ENCODE results near the gene PCDHB14.
A peak's percentile ranks its signal among the peaks of the same experiment; 100 is the strongest.

- TF ChIP-seq CTCF (conservative IDR thresholded peaks at IDR 0.05) (peak; percentile 52), EZH2 (IDR thresholded peaks at IDR 0.05; ENCODE audit: low read depth) (no peak)
These were observed 14.7 kb upstream of the PCDHB14 start, which contains the start of gene PCDHB12 for GRCh38 chr5:141208478-141208877.

Data from PC-9 (cell line).